Activated naive CD4-positive, alpha-beta T cell treated with anti-CD3 and anti-CD28 coated beads, Interleukin-2, amount 50 U/mL, for 16 hours (primary cell): ENCODE results near the gene E4F1.

Experiments used
- DNase-seq: peaks from one replicate; pipeline ENCODE4 v3.0.0-alpha.2; 2020

E4F1 gene

GRCh38 chr16:2208772-2209171, 14.6 kb upstream of the E4F1 start:
- DNase-seq = no peak

DNA sequence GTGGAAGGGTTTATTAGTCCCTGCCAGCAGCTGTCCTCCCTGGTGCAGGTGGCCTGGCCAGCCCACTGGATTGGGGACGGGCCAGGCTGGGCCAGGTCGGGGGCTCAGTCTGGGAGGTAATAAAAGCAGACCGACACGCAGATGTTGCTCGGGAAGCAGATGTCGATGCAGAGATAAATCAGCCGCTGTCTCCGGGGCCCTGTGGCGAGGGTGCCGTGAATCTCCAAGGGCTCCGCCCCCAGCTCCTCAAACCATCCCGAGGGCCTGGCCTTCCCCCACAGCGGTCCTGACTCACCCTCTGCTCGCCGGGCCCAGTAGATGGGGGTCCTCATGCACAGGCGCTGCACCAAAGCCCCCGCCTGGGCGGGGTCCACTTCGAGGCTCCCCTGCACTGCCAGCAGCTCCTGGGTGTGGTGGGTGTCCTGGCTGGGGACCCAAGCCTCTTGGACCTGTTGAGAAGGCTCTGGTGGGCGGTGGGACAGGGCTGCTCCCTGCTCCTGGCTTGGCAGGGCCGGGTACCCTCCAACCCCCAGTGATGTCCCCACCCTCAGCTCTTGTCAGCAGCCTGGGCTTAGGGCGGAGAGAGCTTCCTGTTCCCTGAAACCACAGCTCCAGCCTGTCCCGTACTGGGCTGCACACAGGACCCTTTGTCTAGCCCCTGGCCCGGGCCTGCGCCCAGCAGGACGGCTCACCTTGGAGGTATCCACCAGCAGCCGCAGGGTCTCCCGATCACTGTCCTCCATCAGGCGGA, 14.0 kb upstream of the E4F1 start:
- DNase-seq = no peak

DNA sequence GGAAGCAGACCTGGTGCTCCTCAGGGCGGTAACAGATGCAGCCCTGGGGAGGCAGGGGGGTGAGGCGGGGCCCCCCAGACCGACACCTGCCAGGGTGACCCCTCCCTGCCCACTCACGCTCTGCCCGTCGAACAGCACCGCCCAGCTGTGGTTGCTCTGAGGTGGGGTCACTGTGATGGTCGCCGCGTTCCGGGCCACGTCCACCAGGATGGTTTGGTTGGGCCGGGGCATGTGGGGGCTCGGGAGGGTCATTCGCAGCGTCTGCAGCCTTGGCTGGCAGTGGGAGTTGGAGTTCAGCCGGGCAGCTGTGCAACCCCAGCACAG, 13.4 kb upstream of the E4F1 start:
- no peak for DNase-seq

DNA sequence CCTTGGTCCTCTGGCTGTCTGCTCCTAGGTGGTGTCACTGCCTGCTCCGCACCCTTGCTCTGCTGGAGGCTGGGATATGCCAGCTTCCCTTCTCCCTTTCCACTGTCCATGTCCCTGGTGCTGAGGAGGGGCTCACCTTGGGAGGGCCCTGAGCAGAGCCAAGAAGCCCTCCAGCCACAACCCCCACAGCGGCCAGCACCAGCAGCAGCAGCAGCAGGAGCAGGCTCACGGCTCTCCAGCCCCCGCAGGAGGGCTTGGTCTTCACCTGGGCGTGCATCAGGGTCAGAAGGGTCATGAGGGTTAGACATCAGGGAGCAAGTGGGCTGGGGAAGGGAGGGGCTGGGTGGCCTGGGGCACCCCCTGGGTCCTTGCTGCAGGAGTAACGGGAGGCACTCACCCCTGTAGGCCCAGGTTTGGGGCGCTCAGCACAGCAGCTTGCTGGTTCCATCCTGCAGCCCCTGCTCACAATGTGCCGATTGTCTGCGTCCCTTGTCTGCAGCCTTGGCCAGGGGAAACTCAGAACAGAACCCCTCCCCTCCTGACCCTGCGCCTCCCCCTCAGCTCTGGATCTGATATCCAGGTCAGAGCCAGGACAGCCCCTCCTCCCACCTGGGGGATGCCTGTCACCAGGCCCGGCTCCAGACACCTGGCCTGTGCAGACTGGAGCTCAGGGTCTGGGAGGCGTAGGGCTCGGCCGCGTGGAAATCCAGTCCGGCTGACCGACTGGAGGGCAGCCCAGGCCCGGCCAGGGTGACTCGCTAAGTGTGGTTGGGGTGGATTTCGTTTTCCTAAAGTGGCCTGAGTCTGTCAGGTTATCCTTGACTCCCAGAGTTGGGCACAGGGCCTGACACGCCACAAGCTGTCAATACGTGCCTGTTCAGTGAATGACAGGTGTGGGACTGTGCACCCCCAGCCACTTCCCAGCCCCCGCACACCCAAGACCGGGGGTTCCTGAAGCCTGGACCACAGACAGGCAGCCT, 12.7 kb upstream of the E4F1 start, which contains the start of gene BRICD5:
Gene BRICD5 (minus strand): TSS at position 478 of the 980 bp plus-strand sequence. CDS start 30 bp downstream, at position 448.
- no peak for DNase-seq

- DNase-seq = no peak
Measured at GRCh38 chr16:2211923-2212347, 11.5 kb upstream of the E4F1 start.

DNA sequence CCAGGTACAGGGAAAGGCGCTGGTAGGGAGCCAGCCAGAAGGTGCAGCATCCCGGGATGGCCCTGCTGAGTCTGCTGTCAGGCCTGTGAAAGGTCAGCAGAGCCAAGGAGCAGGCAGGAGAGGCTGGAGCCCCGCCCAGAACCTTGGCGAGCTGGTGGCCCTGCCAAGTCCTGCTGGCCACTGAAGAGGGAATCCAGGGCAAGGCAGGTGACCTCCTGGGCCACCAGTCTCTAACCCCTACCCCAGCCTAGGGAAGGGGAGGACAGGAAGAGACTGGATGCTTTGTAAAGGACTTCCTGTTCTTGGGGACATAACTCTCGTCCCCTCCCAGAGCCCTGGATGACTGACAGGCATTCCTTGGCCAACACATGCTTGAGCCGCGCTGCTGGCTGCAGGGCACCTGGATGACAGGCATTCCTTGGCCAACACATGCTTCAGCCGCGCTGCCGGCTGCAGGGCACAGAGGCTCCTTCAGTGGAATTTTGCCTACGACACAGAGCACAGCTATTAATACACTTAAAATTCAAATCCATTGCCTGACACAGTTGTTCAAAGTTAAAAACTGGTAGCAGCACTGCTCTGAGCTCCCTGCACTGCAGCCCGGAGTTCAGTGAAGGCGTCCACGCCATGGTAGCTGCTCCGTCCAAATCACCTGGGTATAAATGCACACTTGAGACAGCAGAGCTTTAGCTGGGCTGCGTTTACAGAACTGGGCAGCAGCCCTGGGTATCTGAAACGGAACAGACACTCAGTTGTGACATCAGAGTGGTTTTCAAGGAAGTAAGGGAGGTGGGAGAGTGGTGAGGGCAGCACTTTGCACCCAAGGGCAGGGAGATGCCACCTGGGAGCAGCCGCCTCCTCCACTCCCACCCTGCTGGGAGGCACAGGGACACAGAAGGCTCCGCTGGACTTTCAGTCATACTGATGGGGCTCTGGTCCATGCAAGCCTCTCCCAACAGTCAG, 10.7 kb upstream of the E4F1 start:
- no peak for DNase-seq

GRCh38 chr16:2213817-2214718, 9.3 kb upstream of the E4F1 start:
- no peak for DNase-seq

DNA sequence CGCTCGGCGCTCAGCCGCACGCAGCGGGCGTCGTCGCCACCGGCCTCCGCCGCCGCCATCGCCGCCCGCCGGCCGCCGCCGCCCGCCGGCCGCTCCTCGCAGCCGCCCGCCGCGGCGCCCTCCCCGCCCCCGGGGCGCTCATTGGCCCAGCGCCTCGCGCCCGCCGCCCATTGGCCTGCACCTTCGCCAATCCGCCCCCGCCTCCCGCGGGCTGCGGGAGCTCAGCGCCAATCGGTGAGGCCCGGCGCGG, 8.7 kb upstream of the E4F1 start, which contains the start of gene PGP:
Gene PGP (minus strand): TSS at position 122 of the 250 bp plus-strand sequence. CDS start 63 bp downstream, at position 59.
- DNase-seq = no peak

- DNase-seq = no peak
Measured at GRCh38 chr16:2216330-2216729, 7.1 kb upstream of the E4F1 start.

DNA sequence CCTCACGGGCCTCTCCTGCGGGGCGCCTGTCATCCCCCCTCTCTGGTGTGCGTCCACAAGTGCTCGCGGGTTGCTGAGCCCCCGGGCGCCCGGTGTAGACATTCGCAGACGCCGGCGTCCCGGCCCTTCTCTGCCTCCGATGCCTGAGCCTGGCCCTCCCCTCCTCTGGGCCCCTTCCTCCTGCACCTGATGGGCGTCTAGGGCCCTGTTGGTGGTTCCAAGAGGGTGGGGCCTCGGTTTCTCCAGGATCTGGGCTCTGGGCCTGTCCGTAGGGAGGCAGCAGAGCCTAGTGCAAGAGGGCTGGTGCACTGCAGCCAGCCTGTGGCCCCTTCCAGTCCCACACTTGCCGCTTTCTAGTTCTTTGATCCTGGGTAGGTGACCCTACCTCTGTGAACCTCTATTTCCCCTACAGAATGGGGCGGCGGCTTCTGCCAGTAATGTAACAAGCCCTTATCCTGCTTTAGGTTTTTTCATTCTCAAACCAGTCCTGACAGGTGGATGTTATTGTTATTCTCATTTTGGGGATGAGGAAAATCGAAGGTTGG, 623 bp downstream of the E4F1 start:
- peak; percentile 28 for DNase-seq

- no peak for DNase-seq
Measured at GRCh38 chr16:2226245-2226793, 2.9 kb downstream of the E4F1 start.

GRCh38 chr16:2226918-2227317, 3.5 kb downstream of the E4F1 start:
- DNase-seq = no peak

DNA sequence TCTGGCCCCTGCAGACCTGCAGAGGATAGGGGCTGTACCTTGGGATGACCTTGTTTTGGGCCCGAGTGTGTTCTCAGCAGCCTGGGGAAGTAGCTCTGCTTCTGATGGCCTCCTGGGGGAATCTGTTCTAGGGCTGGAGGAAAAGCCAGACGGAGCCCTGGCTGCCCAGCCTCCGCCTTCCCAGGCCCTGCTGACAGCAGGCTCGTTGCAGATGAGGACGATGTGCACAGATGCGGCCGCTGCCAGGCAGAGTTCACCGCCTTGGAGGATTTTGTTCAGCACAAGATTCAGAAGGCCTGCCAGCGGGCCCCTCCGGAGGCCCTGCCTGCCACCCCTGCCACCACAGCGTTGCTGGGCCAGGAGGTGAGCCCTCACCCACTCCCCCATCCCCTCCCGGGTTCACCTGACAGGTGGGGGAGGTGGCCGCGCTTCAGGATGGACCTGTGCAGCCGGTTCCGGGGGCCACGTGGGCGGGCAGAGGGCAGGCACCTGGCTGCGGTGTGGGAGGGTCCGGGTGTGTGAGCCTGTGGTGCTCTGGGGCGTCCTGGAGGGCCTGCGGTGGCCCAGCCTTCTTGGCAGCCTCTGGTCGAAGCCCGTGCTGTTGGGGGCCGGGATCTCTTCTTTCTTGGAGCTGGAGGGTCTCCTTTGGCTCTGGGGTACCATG, 4.9 kb downstream of the E4F1 start:
- DNase-seq = no peak

GRCh38 chr16:2229091-2229490, 5.7 kb downstream of the E4F1 start:
- DNase-seq = no peak

DNA sequence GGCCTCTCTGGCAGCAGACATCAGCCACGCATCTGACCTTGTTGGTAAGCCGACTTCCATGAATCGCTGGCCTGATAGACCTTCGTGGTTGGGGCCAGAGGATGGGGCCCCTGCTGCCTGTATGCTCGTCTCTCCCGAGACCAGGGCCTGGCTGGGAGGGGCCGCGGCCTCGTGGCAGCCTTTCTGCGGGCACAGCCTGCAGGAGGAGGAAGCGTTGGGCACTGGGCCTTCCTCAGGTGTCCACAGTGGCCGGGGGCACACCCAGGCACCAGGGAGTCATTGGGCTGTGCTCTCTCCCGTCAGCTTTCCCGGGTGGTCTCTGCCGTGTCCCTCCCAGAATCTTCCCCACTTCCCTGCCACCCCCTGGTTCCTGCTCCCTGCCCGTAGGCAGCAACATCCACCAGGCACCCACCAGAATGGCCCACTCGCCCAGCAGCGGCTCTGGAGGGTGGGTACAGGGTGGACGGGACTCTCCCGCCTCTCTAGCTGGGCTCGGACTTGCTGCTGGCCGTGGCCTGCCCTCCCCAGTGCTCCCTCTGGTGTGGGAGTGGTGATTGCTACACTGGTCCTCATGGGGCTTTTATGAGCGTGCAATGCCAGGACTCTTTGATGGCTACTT, 6.3 kb downstream of the E4F1 start:
- DNase-seq = no peak

GRCh38 chr16:2230376-2230775, 7.0 kb downstream of the E4F1 start:
- no peak for DNase-seq

GRCh38 chr16:2231016-2231931, 7.9 kb downstream of the E4F1 start:
- DNase-seq = no peak

DNA sequence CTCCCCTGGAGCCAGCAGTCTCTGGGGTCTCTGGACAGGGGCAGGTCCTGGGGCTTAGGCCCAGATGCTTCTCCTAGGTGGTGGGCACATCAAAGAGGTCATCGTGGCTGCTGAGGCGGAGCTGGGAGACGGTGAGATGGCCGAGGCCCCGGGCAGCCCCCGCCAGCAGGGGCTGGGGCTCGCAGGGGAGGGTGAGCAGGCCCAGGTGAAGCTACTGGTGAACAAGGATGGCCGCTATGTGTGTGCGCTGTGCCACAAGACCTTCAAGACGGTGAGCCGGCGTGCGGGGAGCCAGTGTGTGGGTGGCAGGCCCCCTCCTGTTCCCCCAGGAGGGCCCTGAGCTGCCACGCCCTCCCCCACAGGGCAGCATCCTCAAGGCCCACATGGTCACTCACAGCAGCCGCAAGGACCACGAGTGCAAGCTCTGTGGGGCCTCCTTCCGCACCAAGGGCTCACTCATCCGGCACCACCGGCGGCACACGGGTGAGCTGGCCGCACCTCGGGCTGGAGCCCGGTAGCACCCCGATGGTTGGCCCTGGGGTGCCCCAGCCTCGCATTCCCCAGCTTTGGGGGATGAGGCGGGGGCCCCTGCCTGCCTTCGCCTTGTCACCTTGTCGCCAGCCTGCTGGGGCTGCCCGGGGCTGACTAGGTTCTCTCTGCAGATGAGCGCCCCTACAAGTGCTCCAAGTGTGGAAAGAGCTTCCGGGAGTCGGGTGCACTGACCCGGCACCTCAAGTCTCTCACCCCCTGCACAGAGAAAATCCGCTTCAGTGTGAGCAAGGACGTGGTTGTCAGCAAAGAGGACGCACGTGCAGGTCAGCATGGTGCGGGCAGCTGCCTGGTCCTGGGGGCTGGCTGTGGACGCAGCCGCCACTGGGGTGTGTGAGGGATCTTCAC, 9.0 kb downstream of the E4F1 start:
- no peak for DNase-seq
